NCI-H1694 (cell line): ENCODE measurements around the gene PNPO.

ENCODE experiments used
- DNase-seq: peaks from one replicate; lab custom pipeline; 2025; lab: John Stamatoyannopoulos, UW

The PNPO gene

GRCh38 chr17:47998044-47998443 is 56.7 kb downstream of the PNPO start:
- DNase-seq, result no peak
